ENCODE measurements around the gene GREM1. TPM values are rescaled to one million over a fixed set of nuclear protein-coding genes. Genes with fewer than 3 reads are reported as not detected.
A peak's percentile ranks its signal among the peaks of the same experiment; 100 is the strongest.

The GREM1 gene
- total and polyA plus RNA-seq, 2 donors (not counting 1 experiment from before 2014, with no cell fraction given) = 364 to 1,863 TPM

- H3K79me2 ChIP-seq (ENCODE audit: control insufficient read depth, insufficient read depth, low read length) = peaks cover 52% of the 10 kb centered on the region
- peak overlapping the region; percentile 78 for H3K9ac ChIP-seq (ENCODE audit: insufficient read depth, low read length)
Measured at GRCh38 chr15:32718821-32719716, 1.3 kb downstream of the GREM1 start.

DNA sequence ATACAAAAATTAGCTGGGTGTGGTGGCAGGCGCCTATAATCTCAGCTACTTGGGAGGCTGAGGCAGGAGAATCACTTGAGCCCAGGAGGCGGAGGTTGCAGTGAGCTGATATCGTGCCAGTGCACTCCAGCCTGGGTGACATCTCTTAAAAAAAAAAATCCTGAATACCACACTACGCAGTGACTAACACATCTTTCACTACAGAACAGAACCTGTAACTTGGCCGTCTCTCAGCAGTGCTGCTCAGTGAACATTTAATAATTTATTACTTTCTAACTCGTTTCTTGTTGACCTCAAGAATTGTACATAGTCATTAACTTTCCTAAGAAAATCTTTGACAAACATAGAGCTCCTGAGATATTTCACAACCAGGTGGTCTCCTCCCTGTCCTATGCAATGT lies 3.8 kb downstream of the GREM1 start:
- Histone ChIP-seq H3K36me3 (ENCODE audit: control insufficient read depth, insufficient read depth, low read length) (peaks cover 2% of the 10 kb centered on the region), H3K27ac (ENCODE audit: insufficient read depth, low read length) (no peak overlapping the region), H3K79me2 (ENCODE audit: control insufficient read depth, insufficient read depth, low read length) (peaks cover 58% of the 10 kb centered on the region), H3K4me2 (ENCODE audit: extremely low read depth, insufficient read depth, low read length) (no peak overlapping the region), H3K9me3 (ENCODE audit: control insufficient read depth, insufficient read depth, low read depth, low read length) (no peaks in the 10 kb centered on the region), H3K4me1 (ENCODE audit: control insufficient read depth, extremely low read depth, insufficient read depth, low read length) (no peaks in the 10 kb centered on the region), H2AFZ (ENCODE audit: low read length) (no peak overlapping the region), H3K27me3 (ENCODE audit: control insufficient read depth, insufficient read depth, low read length) (peaks cover 22% of the 10 kb centered on the region), H3K9ac (ENCODE audit: insufficient read depth, low read length) (no peak overlapping the region), H3K4me3 (replicated peaks in 1 of 4; ENCODE audit: control extremely low read depth in 1 of 4, insufficient read depth in 1 of 4, low read depth in 3 of 4, low read length in 4 of 4) (no peak overlapping the region), H4K20me1 (ENCODE audit: control insufficient read depth, extremely low read depth, insufficient read depth, low read length) (no peaks in the 10 kb centered on the region)
- peak in 1 of 2 donors; percentile 72 for DNase-seq (ENCODE audit: low read depth in 2 of 2)
- TF ChIP-seq CTCF (conservative IDR thresholded peaks at IDR 0.05 in 1 of 2, IDR thresholded peaks at IDR 0.05 in 1 of 2; ENCODE audit: low read depth in 1 of 2, low read length in 2 of 2) (no peak), EZH2 (IDR thresholded peaks at IDR 0.05; ENCODE audit: low read length, missing control alignments) (no peak)

More at GRCh38 chr15:32718821-32719716, 1.3 kb downstream of the GREM1 start:
- Histone ChIP-seq H2AFZ (ENCODE audit: low read length) (no peak overlapping the region), H3K9me3 (ENCODE audit: control insufficient read depth, insufficient read depth, low read depth, low read length) (no peaks in the 10 kb centered on the region), H3K4me2 (ENCODE audit: extremely low read depth, insufficient read depth, low read length) (peak overlapping the region; percentile 55), H4K20me1 (ENCODE audit: control insufficient read depth, extremely low read depth, insufficient read depth, low read length) (no peaks in the 10 kb centered on the region), H3K4me3 (replicated peaks in 1 of 4; ENCODE audit: control extremely low read depth in 1 of 4, insufficient read depth in 1 of 4, low read depth in 3 of 4, low read length in 4 of 4) (peak overlapping the region; percentile 45 to 72 (median 58)), H3K27me3 (ENCODE audit: control insufficient read depth, insufficient read depth, low read length) (peaks cover 24% of the 10 kb centered on the region), H3K4me1 (ENCODE audit: control insufficient read depth, extremely low read depth, insufficient read depth, low read length) (peaks cover 2% of the 10 kb centered on the region), H3K27ac (ENCODE audit: insufficient read depth, low read length) (peak overlapping the region; percentile 68), H3K36me3 (ENCODE audit: control insufficient read depth, insufficient read depth, low read length) (peaks cover 2% of the 10 kb centered on the region)
- TF ChIP-seq EZH2 (IDR thresholded peaks at IDR 0.05; ENCODE audit: low read length, missing control alignments) (peak; percentile 53), CTCF (conservative IDR thresholded peaks at IDR 0.05 in 1 of 2, IDR thresholded peaks at IDR 0.05 in 1 of 2; ENCODE audit: low read depth in 1 of 2, low read length in 2 of 2) (no peak)
- DNase-seq (ENCODE audit: low read depth in 2 of 2) = peak; percentile 26 to 34

GRCh38 chr15:32722136-32722535 lies 4.3 kb downstream of the GREM1 start:
- no peak overlapping the region for H3K4me2 ChIP-seq (ENCODE audit: extremely low read depth, insufficient read depth, low read length)
- H3K27ac ChIP-seq (ENCODE audit: insufficient read depth, low read length) = no peak overlapping the region
- peaks cover 2% of the 10 kb centered on the region for H3K36me3 ChIP-seq (ENCODE audit: control insufficient read depth, insufficient read depth, low read length)
- H3K4me3 ChIP-seq (replicated peaks in 1 of 4; ENCODE audit: control extremely low read depth in 1 of 4, insufficient read depth in 1 of 4, low read depth in 3 of 4, low read length in 4 of 4) = no peak overlapping the region
- peaks cover 21% of the 10 kb centered on the region for H3K27me3 ChIP-seq (ENCODE audit: control insufficient read depth, insufficient read depth, low read length)
- no peaks in the 10 kb centered on the region for H4K20me1 ChIP-seq (ENCODE audit: control insufficient read depth, extremely low read depth, insufficient read depth, low read length)
- H2AFZ ChIP-seq (ENCODE audit: low read length) = no peak overlapping the region
- DNase-seq (ENCODE audit: low read depth in 2 of 2) = peak in 1 of 2 donors; percentile 50
- H3K79me2 ChIP-seq (ENCODE audit: control insufficient read depth, insufficient read depth, low read length) = peaks cover 58% of the 10 kb centered on the region
- TF ChIP-seq CTCF (conservative IDR thresholded peaks at IDR 0.05 in 1 of 2, IDR thresholded peaks at IDR 0.05 in 1 of 2; ENCODE audit: low read depth in 1 of 2, low read length in 2 of 2) = no peak
- TF ChIP-seq EZH2 (IDR thresholded peaks at IDR 0.05; ENCODE audit: low read length, missing control alignments) = no peak
- no peaks in the 10 kb centered on the region for H3K9me3 ChIP-seq (ENCODE audit: control insufficient read depth, insufficient read depth, low read depth, low read length)
- no peaks in the 10 kb centered on the region for H3K4me1 ChIP-seq (ENCODE audit: control insufficient read depth, extremely low read depth, insufficient read depth, low read length)
- H3K9ac ChIP-seq (ENCODE audit: insufficient read depth, low read length) = no peak overlapping the region
